Brain microvascular endothelial cell (primary cell): ENCODE data around the gene ELP2.
A peak's percentile ranks its signal among the peaks of the same experiment; 100 is the strongest.
"Not testable (repeated sequence)": the region's sequence is repeated elsewhere in the genome, so short reads cannot be mapped to it uniquely, and the experiment has no call there.

Experiments used
- DNase-seq: peaks from one replicate; pipeline ENCODE4 v3.0.0-alpha.2; 2020
- H3K27ac ChIP-seq: fragments of 250-450 bp; sonication (Bioruptor Pico); 2 replicates; pipeline ENCODE4 v1.5.1; 2020; ENCODE audit warnings: mild to moderate bottlenecking, moderate library complexity
- H3K27me3 ChIP-seq: fragments of 250-450 bp; sonication (Bioruptor Pico); replicated peaks from 2 replicates; pipeline ENCODE4 v1.5.1; 2020; ENCODE audit warnings: mild to moderate bottlenecking
- H3K36me3 ChIP-seq: fragments of 250-450 bp; sonication (Bioruptor Pico); replicated peaks from 2 replicates; pipeline ENCODE4 v1.5.1; 2020; ENCODE audit warnings: mild to moderate bottlenecking
- H3K4me3 ChIP-seq: 2 replicates; pipeline ENCODE4 v1.5.1; 2011; ENCODE audit warnings: low read depth, mild to moderate bottlenecking, control low read depth, low read length, moderate library complexity
- CTCF ChIP-seq: IDR thresholded peaks from 2 replicates; pipeline ENCODE4 v1.5.1; 2011; ENCODE audit warnings: low read depth, mild to moderate bottlenecking, moderate library complexity, low read length, control low read depth, inconsistent platforms; ENCODE audit errors: missing control alignments
- in situ Hi-C: cut with HindIII; loops from 2 replicates; pipeline ENCODE4 v1.10.0; 2017; ENCODE audit warnings: low sequenced_read_pairs, low pct_ligation_motif_present

Gene ELP2

GRCh38 chr18:36129300-36130038 is at the start of gene ELP2, which contains the start of gene SLC39A6:
TSS of gene ELP2 (plus strand) at chr18:36129899. CDS start at chr18:36129934, 35 bp downstream.
TSS of gene SLC39A6 (minus strand) at chr18:36129340. CDS start at chr18:36127007, 2,333 bp downstream.
- Histone ChIP-seq H3K4me3 (peak within 1 kb of the TSS; percentile 100), H3K27me3 (no peaks in the 10 kb centered on the region), H3K27ac (peak within 1 kb of the TSS; percentile 99), H3K36me3 (no peaks in the 10 kb centered on the region)
- peak; percentile 95 for DNase-seq
- in situ Hi-C loops: no loop called here
- no peak for TF ChIP-seq CTCF

- in situ Hi-C loops, H3K4me3 ChIP-seq, H3K36me3 ChIP-seq, H3K27ac ChIP-seq, DNase-seq, H3K27me3 ChIP-seq: not testable (repeated sequence)
These were observed 48.6 kb upstream of the ELP2 start for GRCh38 chr18:36081118-36081517.

- no peak for TF ChIP-seq CTCF
- DNase-seq: no peak
- no peak overlapping the region for H3K27ac ChIP-seq
- in situ Hi-C loops: no loop called here
- no peaks in the 10 kb centered on the region for H3K36me3 ChIP-seq
- no peak overlapping the region for H3K4me3 ChIP-seq
- no peaks in the 10 kb centered on the region for H3K27me3 ChIP-seq
These were observed 46.0 kb upstream of the ELP2 start for GRCh38 chr18:36083729-36084128.

- in situ Hi-C loops: no loop called here
- Histone ChIP-seq H3K4me3 (no peak overlapping the region), H3K27me3 (no peaks in the 10 kb centered on the region), H3K36me3 (no peaks in the 10 kb centered on the region), H3K27ac (no peak overlapping the region)
- no peak for TF ChIP-seq CTCF
- no peak for DNase-seq
These were observed 44.5 kb upstream of the ELP2 start for GRCh38 chr18:36085195-36085594.

GRCh38 chr18:36086186-36086585 is 43.5 kb upstream of the ELP2 start:
- Histone ChIP-seq H3K27ac (no peak overlapping the region), H3K36me3 (no peaks in the 10 kb centered on the region), H3K27me3 (no peaks in the 10 kb centered on the region), H3K4me3 (no peak overlapping the region)
- no peak for DNase-seq
- TF ChIP-seq CTCF: no peak
- in situ Hi-C loops: no loop called here

GRCh38 chr18:36088256-36088655 is 41.4 kb upstream of the ELP2 start:
- H3K27me3 ChIP-seq: no peaks in the 10 kb centered on the region
- H3K4me3 ChIP-seq: no peak overlapping the region
- TF ChIP-seq CTCF: no peak
- H3K27ac ChIP-seq: no peak overlapping the region
- no peak for DNase-seq
- in situ Hi-C loops: no loop called here
- H3K36me3 ChIP-seq: no peaks in the 10 kb centered on the region
